ENCODE data around the gene RNF20. TPM values are rescaled to one million over a fixed set of nuclear protein-coding genes. Genes with fewer than 3 reads are reported as not detected.

RNF20 gene
- total RNA-seq, 2 donors from 2014 or later: 24.7 to 31.0 TPM

- Histone ChIP-seq H3K36me3 (no peaks in the 10 kb centered on the region), H3K4me1 (ENCODE audit: control insufficient read depth in 1 of 2, low read depth in 2 of 2) (no peaks in the 10 kb centered on the region), H3K27me3 (replicated peaks; ENCODE audit: insufficient read depth) (no peaks in the 10 kb centered on the region), H3K4me3 (no peak overlapping the region), H3K9me3 (no peaks in the 10 kb centered on the region), H3K27ac (no peak overlapping the region)
- ATAC-seq (ENCODE audit: insufficient number of reproducible peaks, low FRiP score, low read depth) (no peak), DNase-seq (ENCODE audit: low spot score) (no peak)
- TF ChIP-seq, protein P1, sequence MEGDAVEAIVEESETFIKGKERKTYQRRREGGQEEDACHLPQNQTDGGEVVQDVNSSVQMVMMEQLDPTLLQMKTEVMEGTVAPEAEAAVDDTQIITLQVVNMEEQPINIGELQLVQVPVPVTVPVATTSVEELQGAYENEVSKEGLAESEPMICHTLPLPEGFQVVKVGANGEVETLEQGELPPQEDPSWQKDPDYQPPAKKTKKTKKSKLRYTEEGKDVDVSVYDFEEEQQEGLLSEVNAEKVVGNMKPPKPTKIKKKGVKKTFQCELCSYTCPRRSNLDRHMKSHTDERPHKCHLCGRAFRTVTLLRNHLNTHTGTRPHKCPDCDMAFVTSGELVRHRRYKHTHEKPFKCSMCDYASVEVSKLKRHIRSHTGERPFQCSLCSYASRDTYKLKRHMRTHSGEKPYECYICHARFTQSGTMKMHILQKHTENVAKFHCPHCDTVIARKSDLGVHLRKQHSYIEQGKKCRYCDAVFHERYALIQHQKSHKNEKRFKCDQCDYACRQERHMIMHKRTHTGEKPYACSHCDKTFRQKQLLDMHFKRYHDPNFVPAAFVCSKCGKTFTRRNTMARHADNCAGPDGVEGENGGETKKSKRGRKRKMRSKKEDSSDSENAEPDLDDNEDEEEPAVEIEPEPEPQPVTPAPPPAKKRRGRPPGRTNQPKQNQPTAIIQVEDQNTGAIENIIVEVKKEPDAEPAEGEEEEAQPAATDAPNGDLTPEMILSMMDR (IDR thresholded peaks at IDR 0.05): no peak
Measured at GRCh38 chr9:101578378-101578777, 44.7 kb downstream of the RNF20 start.

GRCh38 chr9:101579711-101580545 lies 46.3 kb downstream of the RNF20 start:
- TF ChIP-seq, protein P1 (IDR thresholded peaks at IDR 0.05): no peak
- H3K27ac ChIP-seq: no peak overlapping the region
- no peaks in the 10 kb centered on the region for H3K4me1 ChIP-seq (ENCODE audit: control insufficient read depth in 1 of 2, low read depth in 2 of 2)
- H3K27me3 ChIP-seq (replicated peaks; ENCODE audit: insufficient read depth): no peaks in the 10 kb centered on the region
- H3K36me3 ChIP-seq: no peaks in the 10 kb centered on the region
- no peaks in the 10 kb centered on the region for H3K9me3 ChIP-seq
- no peak for DNase-seq (ENCODE audit: low spot score)
- no peak overlapping the region for H3K4me3 ChIP-seq
- ATAC-seq (ENCODE audit: insufficient number of reproducible peaks, low FRiP score, low read depth): no peak

GRCh38 chr9:101582553-101582952 lies 48.9 kb downstream of the RNF20 start:
- H3K27ac ChIP-seq: no peak overlapping the region
- no peaks in the 10 kb centered on the region for H3K4me1 ChIP-seq (ENCODE audit: control insufficient read depth in 1 of 2, low read depth in 2 of 2)
- no peak for DNase-seq (ENCODE audit: low spot score)
- H3K9me3 ChIP-seq: no peaks in the 10 kb centered on the region
- no peak overlapping the region for H3K4me3 ChIP-seq
- TF ChIP-seq, protein P1 (IDR thresholded peaks at IDR 0.05): no peak
- no peaks in the 10 kb centered on the region for H3K36me3 ChIP-seq
- no peak for ATAC-seq (ENCODE audit: insufficient number of reproducible peaks, low FRiP score, low read depth)
- no peaks in the 10 kb centered on the region for H3K27me3 ChIP-seq (replicated peaks; ENCODE audit: insufficient read depth)

DNA sequence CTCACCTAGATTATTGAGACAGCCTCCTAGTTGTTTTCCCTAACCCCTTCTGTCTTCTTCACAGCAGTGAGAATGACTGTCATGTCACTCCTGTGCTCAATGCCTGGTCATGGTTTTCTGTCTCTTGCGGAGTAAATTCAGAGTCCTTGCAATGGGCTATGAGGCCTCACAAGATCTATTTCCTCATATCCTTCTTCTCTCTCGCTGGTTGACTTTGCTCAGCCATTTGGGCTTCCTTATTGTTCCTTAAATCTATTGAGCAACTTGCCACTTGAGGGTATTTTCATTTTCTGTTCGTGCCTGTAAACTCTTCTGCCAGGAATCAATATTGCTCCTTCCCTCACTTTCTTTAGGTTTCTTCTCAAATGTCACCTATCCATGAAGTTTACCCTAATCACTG lies 52.1 kb downstream of the RNF20 start:
- ATAC-seq (ENCODE audit: insufficient number of reproducible peaks, low FRiP score, low read depth): no peak
- H3K36me3 ChIP-seq: no peaks in the 10 kb centered on the region
- DNase-seq (ENCODE audit: low spot score): no peak
- H3K4me1 ChIP-seq (ENCODE audit: control insufficient read depth in 1 of 2, low read depth in 2 of 2): no peaks in the 10 kb centered on the region
- H3K9me3 ChIP-seq: no peaks in the 10 kb centered on the region
- peak overlapping the region in 1 of 2 donors; percentile 17 for H3K27ac ChIP-seq
- H3K27me3 ChIP-seq (replicated peaks; ENCODE audit: insufficient read depth): no peaks in the 10 kb centered on the region
- no peak overlapping the region for H3K4me3 ChIP-seq
- TF ChIP-seq, protein P1 (IDR thresholded peaks at IDR 0.05): no peak

- H3K27ac ChIP-seq: no peak overlapping the region
- no peak overlapping the region for H3K4me3 ChIP-seq
- no peaks in the 10 kb centered on the region for H3K9me3 ChIP-seq
- TF ChIP-seq, protein P1 (IDR thresholded peaks at IDR 0.05): no peak
- no peaks in the 10 kb centered on the region for H3K36me3 ChIP-seq
- no peak for ATAC-seq (ENCODE audit: insufficient number of reproducible peaks, low FRiP score, low read depth)
- no peak for DNase-seq (ENCODE audit: low spot score)
- no peaks in the 10 kb centered on the region for H3K4me1 ChIP-seq (ENCODE audit: control insufficient read depth in 1 of 2, low read depth in 2 of 2)
- H3K27me3 ChIP-seq (replicated peaks; ENCODE audit: insufficient read depth): no peaks in the 10 kb centered on the region
Measured at GRCh38 chr9:101586651-101587050, 53.0 kb downstream of the RNF20 start.
